SK-N-SH treated with all-trans-retinoic acid at 6 μM for 48 hours (cell line): ENCODE results near the gene ASCL5.

Source experiments
- ARNTL ChIP-seq: fragments of 450-650 bp; formaldehyde crosslinking; IDR thresholded peaks from 2 replicates; pipeline ENCODE4 v1.5.0; 2020; ENCODE audit warnings: low read depth, mild to moderate bottlenecking, moderate library complexity, borderline replicate concordance
- BACH2 ChIP-seq: fragments of 250-450 bp; sonication (Bioruptor Pico); IDR thresholded peaks from 2 replicates; pipeline ENCODE4 v1.9.0; 2021; ENCODE audit warnings: mild to moderate bottlenecking, borderline replicate concordance
- PATZ1 ChIP-seq: fragments of 250-450 bp; sonication (Bioruptor Pico); IDR thresholded peaks from 2 replicates; pipeline ENCODE4 v1.8.0; 2020; ENCODE audit warnings: mild to moderate bottlenecking, moderate library complexity, borderline replicate concordance
- SNAI2 ChIP-seq: fragments of 250-450 bp; sonication (Bioruptor Pico); IDR thresholded peaks from 2 replicates; pipeline ENCODE4 v1.5.0; 2020; ENCODE audit warnings: mild to moderate bottlenecking, moderate library complexity
- TF ChIP-seq, protein P1 (sequence below): fragments of 250-450 bp; sonication (Bioruptor Pico); IDR thresholded peaks from 2 replicates; pipeline ENCODE4 v1.8.0; 2021; ENCODE audit warnings: low read depth, mild to moderate bottlenecking, moderate library complexity, borderline replicate concordance

GRCh38 chr1:201080135-201080534, 46.8 kb downstream of the ASCL5 start:
- TF ChIP-seq, protein P1, sequence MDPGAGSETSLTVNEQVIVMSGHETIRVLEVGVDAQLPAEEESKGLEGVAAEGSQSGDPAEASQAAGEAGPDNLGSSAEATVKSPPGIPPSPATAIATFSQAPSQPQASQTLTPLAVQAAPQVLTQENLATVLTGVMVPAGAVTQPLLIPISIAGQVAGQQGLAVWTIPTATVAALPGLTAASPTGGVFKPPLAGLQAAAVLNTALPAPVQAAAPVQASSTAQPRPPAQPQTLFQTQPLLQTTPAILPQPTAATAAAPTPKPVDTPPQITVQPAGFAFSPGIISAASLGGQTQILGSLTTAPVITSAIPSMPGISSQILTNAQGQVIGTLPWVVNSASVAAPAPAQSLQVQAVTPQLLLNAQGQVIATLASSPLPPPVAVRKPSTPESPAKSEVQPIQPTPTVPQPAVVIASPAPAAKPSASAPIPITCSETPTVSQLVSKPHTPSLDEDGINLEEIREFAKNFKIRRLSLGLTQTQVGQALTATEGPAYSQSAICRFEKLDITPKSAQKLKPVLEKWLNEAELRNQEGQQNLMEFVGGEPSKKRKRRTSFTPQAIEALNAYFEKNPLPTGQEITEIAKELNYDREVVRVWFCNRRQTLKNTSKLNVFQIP (CRISPR knock-in tag) = no peak
- TF ChIP-seq SNAI2 (CRISPR knock-in tag) = no peak
- no peak for TF ChIP-seq PATZ1 (CRISPR knock-in tag)
- TF ChIP-seq BACH2 = no peak
- no peak for TF ChIP-seq ARNTL (CRISPR knock-in tag)
